HCEC 1CT (cell line): ENCODE data around the gene SPACA6.

Source experiments
- DNase-seq: peaks from one replicate; pipeline ENCODE4 v3.0.0-alpha.2; 2017

SPACA6 gene

DNA sequence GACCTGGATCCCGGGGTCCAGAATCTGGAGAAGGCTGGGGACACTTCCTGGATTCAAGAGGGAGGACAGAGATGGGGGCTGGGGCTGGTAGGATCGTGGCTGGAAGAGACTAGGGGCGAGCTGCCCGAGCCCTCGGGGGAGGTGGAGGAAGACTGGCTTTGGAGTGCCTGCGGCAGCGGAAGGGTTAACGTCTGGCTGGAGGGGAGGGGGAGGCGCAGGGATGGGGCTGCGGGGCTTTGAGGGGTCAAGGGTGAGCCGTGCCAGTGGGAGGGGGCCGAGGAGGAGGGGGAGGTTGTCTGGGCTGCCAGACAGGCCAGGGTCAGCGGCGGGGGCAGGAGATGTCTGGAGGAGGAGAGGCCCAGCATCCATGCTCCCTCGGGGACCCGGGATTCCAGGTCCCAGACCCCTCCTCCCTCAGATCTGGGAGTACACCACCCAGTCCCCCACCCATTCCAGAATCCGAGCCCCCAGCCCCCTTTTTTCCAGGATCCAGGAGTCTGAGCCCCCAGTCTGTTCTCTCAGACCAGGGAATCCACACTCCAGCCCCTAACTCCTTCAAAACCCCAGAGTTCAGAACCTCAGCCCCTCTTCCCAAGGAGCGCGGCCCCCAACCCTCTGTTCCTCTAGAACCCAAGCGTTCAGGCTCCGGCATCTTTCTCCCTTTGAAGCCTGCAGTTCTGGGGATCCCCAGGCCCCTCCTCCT is 3.2 kb upstream of the SPACA6 start:
- DNase-seq = peak; percentile 22

GRCh38 chr19:51690454-51691073 is 2.6 kb upstream of the SPACA6 start:
- peak; percentile 48 for DNase-seq

- no peak for DNase-seq
These were observed 2.0 kb upstream of the SPACA6 start for GRCh38 chr19:51691074-51691583.

DNA sequence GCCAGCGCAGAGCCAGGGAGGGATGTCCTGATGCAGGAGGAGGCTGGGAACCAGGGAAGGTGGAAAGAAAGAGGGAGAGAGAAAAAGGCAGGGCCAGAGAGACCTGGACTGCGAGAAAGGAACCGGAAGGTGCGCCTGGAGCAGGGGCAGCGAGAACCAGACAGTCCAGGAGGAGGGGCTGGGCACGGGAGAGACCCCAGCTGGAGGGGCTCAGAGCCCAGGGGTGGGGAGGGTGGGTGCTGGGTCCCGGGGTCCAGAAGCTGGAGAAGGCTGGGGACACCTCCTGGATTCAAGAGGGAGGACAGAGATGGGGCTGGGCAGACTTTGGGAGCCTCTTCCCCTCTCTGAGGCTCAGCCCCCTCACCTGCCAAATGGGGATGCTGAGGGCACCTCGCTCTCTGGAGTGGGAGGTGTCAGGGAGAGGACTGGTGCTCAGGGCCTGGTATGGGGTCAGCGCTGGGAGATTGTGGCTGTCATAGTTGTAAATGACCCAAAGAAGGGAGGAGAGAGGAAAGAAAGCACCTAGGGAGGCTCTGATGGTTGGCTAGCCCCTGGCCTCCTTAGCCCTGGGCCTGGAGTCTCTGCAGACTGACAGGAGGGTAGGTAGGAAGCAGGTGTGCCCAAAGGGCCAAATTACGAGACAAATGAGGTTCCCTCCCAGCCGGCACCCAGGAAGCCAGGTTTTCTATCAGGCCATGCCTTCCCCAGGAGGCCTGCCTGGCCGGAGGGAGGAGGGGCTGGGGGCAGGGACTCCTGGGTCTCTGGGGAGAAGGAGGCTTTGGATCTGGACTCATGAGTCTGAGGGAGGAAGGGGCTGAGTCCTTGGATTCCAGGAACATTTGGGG is 1.3 kb upstream of the SPACA6 start:
- DNase-seq = no peak

DNA sequence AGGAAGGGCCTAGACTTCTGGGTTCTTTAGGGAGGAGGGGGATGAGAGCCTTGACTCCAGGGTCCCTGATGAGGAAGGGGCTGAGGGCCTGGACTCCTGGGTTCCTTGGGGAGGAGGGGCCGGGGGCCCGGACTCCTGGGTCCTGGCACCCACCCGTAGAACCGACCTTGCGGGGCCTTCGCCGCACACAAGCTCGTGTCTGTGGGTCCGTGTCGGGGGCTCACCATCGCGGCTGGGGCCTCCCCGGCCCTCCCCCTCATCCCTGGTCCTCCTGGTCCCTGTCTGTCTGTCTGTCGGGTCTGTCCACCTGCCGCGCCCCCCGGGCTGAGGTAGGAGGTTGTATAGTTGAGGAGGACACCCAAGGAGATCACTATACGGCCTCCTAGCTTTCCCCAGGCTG is 662 bp upstream of the SPACA6 start:
- DNase-seq = no peak

DNA sequence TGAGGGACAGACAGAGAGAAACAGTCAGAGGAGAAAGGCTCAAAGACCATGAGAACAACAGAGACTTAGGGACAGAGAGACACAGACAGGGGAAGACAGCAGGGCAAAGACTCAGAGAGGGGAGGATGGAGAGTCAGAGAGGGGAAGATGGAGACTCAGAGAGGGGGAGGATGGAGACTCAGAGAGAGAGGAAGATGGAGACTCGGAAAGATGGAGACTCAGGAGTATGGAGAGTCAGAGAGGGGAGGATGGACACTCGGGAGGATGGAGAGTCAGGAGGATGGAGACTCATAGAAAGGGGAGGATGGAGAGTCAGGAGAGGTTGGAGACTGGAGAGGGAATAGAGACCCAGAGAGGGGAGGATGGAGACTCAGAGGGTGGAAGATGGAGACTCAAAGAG is 689 bp downstream of the SPACA6 start:
- DNase-seq = no peak

DNA sequence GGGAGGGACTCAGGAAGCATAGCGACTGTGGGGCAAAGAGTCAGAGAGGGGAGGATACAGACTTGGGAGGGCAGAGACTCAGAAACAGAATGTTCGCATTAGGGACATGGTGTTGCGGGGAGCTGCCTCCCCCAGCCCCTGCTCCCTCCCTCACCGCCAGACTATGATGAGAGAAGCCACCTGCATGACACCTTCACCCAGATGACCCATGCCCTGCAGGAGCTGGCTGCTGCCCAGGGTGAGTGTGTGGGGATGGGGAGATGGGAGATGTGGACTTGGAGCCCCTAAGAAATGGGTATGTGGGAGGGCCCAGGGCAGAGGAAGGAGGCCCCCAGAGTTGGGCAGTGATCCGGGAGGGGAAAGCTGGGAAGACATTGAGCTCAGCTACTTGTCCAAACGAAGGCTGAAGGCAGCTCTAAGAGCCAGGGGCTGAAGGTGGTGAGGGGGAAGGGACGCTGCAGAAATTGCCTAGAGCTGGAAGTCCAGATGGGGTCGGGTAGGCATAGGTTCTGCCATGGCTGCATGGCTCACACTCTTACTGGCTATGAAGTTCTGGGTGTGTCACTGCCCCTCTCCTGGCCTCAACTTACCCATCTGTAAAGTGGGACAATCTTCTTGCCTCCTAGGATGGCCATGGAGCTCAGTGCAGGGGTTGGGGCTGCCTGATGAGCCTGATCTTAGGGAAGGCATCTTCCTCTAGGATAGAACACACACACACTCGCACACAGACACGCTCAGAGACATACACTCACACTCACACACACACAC is 1.4 kb downstream of the SPACA6 start:
- DNase-seq = no peak

GRCh38 chr19:51695088-51695487 is 2.0 kb downstream of the SPACA6 start:
- DNase-seq = no peak

- no peak for DNase-seq
These were observed 2.7 kb downstream of the SPACA6 start for GRCh38 chr19:51695702-51696315.

DNA sequence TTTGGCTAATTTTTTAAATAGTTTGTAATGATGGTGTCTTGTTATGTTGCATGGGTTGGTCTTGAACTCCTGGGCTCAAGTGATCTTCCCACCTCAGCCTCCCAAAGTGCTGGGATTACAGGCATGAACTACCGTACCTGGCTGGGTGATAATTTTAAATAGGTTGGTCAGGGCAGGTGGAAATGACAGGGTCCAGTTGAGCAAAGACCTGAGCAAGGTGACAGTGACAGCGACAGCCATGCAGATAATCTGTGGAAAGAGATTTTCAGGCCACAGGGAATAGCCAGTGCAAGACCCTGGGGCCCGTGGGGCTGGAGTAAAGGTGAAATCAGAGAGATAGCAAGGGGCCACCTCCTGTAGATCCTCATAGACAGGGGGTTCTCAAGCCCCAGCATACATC is 3.5 kb downstream of the SPACA6 start:
- DNase-seq = no peak

DNA sequence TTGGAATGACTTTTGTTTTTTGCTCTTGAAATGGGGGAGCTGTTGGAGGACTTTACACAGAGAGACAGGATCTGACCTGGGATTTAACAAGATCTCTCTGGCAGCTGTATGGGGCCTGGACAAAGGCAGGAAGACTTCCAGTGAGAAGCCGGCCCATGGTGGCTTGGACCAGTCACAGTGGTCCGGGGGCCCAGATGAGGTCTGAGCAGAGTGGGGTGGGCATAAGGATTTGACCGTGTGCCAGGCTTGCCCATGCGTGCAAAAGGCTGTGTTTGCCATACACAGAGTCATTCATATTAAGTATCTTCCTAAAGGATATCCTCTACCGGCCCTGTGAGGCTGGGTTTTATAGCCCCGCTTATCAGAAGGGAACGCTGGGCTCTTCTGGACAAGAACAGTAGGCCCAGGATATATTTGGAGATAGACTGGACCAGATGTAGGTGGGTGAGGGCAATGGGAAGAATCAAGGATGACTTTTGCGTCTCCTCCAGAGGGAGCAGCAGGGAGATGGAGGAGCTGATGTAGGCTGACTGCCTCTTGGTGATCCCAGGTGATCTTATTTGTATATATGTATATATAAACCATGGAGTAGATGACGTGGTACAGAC is 4.1 kb downstream of the SPACA6 start:
- no peak for DNase-seq

DNA sequence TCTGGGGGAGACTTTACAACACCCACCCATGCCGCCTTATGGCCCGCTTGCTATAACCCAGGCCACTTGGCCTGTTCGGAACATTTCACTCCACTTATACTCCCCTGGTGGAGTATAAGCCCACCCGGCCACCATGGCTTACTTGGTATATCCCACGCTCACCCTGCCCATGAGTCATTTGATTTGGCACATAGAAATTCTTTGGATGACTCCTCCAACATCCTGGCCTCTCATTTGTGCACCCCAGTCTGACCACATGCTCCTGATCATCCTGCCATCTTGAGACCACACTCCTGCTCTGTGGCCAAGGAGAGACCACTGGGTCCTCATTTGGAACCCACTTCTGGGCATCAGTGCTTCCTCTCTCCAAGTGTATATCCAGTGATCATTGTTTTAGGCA is 5.2 kb downstream of the SPACA6 start:
- DNase-seq = peak; percentile 47

DNA sequence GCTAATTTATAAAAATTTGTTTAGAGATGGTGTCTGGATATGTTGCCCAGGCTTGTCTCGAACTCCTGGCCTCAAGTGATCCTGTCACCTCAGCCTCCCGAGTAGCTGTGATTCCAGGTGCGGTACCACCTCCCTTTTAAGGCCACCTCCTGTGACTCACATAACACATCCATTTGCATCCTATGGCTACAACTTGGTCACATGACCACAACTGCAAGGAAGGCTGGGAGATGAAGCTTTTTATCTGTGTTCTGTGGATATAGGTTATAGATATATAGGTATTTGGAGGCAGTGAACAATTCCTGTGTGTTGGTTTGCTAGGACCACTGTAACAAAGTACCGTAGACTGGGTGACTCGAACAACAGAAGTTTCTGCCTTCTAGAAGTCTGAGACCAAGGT is 6.0 kb downstream of the SPACA6 start:
- no peak for DNase-seq

GRCh38 chr19:51701468-51702100 is 8.5 kb downstream of the SPACA6 start:
- no peak for DNase-seq

GRCh38 chr19:51702103-51702824 is 9.1 kb downstream of the SPACA6 start:
- no peak for DNase-seq

DNA sequence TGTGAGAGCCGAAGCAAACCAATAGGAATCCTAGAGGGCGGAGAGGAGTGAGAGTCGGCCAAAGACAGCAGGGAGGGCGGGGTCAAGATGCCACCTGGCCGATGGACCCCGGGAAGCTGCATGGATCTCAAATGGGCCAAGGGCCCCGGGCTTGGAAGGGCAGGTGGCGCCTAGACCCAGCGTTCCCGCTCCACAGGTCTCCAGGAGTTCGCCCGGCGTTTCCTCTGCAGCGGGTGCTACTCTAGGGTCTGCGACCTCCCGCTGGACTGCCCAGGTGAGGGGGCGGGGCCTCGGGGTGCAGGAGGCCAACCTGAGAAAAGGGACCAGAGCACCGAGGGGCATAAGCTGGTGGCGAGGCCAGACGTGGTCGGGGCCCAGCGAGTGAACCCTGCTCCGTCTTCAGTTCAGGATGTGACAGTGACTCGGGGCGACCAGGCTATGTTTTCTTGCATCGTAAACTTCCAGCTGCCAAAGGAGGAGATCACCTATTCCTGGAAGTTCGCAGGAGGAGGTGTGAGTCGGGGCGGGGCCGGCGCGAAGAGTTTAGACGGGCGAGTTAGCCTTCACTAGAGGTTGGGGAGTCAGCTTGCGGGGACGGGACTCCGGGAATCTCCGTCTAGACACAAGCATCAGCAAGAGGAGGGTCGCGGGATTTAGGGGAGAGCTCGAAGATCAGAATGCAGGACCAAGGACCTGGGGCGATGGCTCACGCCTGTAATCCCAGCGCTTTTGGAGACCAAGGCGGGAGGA is 9.9 kb downstream of the SPACA6 start:
- no peak for DNase-seq

- peak; percentile 86 for DNase-seq
These were observed 10.7 kb downstream of the SPACA6 start for GRCh38 chr19:51703575-51704515.

- DNase-seq = no peak
These were observed 11.5 kb downstream of the SPACA6 start for GRCh38 chr19:51704626-51705025.

DNA sequence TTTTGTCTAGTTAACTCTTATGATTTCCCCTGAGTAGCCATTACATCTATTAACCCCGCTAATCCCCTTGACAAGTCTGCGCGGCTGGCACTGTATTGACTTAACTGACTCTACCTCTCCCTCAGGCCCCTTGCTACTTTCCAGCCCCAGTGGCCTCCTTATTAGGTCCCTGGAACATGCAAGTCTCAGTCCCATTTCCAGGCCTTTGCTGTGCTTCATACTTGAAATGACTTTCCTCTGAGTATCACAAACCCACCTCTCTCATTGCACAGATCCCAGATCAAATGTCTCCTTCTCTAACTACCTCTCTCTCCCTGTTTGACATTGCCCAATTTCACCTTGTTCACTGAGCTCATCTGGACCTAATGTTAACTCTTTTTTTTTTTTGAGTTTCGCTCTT is 13.2 kb downstream of the SPACA6 start:
- DNase-seq = no peak
